Renal pelvis (tissue), 3 donors: ENCODE results near the gene ZNF600. TPM values are rescaled to one million over a fixed set of nuclear protein-coding genes. Genes with fewer than 3 reads are reported as not detected.

ENCODE experiments used
- polyA plus RNA-seq, 3 donors: library from polyadenylated mRNA; unstranded; fragments of 120-200 nt; gene quantifications; one replicate each; pipeline ENCODE4 v1.2.1, GENCODE V29; 2013; ENCODE audit not compliant: insufficient read length in 3 of 3

Gene ZNF600
- polyA plus RNA-seq, 3 donors = 6.4 to 14.7 (median 7.8) TPM

Other genes with a start within 250 kb of the ZNF600 start
- 10 to 100 TPM; 12.5 to 22.2 (median 20.3) TPM for gene ZNF701, start 216.5 kb downstream of the ZNF600 start, polyA plus RNA-seq
- gene ZNF83, start 148.4 kb downstream of the ZNF600 start, polyA plus RNA-seq = 100 to 1,000 TPM in 1 of 3 donors, 10 to 100 TPM in 2; 51.0 to 118 (median 81.5) TPM
- 10 to 100 TPM; 14.8 to 33.3 (median 27.2) TPM for gene ZNF611, start 51.7 kb downstream of the ZNF600 start, polyA plus RNA-seq
- gene ZNF28, start 34.8 kb upstream of the ZNF600 start, polyA plus RNA-seq = 10 to 100 TPM; 19.0 to 23.6 (median 19.7) TPM
- 10 to 100 TPM; 31.6 to 51.7 (median 47.3) TPM for gene ZNF468, start 70.8 kb upstream of the ZNF600 start, polyA plus RNA-seq
- gene ZNF320, start 110.8 kb upstream of the ZNF600 start, polyA plus RNA-seq = 10 to 100 TPM; 23.8 to 52.1 (median 45.3) TPM
- gene ZNF888, start 136.6 kb upstream of the ZNF600 start, polyA plus RNA-seq = 10 to 100 TPM; 11.3 to 20.1 (median 13.6) TPM
- 10 to 100 TPM; 14.8 to 18.5 (median 18.2) TPM for gene ZNF816, start 176.1 kb upstream of the ZNF600 start, polyA plus RNA-seq
- under 1 TPM in 2 of 3 donors, not detected in 1; 0.14 to 0.40 TPM for gene ERVV-1, start 227.1 kb upstream of the ZNF600 start, polyA plus RNA-seq